ENCODE results near the gene FLT1.

- TF ChIP-seq, protein P1, sequence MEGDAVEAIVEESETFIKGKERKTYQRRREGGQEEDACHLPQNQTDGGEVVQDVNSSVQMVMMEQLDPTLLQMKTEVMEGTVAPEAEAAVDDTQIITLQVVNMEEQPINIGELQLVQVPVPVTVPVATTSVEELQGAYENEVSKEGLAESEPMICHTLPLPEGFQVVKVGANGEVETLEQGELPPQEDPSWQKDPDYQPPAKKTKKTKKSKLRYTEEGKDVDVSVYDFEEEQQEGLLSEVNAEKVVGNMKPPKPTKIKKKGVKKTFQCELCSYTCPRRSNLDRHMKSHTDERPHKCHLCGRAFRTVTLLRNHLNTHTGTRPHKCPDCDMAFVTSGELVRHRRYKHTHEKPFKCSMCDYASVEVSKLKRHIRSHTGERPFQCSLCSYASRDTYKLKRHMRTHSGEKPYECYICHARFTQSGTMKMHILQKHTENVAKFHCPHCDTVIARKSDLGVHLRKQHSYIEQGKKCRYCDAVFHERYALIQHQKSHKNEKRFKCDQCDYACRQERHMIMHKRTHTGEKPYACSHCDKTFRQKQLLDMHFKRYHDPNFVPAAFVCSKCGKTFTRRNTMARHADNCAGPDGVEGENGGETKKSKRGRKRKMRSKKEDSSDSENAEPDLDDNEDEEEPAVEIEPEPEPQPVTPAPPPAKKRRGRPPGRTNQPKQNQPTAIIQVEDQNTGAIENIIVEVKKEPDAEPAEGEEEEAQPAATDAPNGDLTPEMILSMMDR (IDR thresholded peaks at IDR 0.05) = no peak
- TF ChIP-seq POLR2A (IDR thresholded peaks at IDR 0.05) = no peak
Observed at GRCh38 chr13:28485996-28486543, 8.9 kb downstream of the FLT1 start.

Measured in heart left ventricle (tissue), 13 donors.